NCI-H2081 treated with DMSO at 0.1 percent for 48 hours (cell line): ENCODE measurements around the gene PRPSAP1.
"Not testable (repeated sequence)": the region's sequence is repeated elsewhere in the genome, so short reads cannot be mapped to it uniquely, and the experiment has no call there.

ENCODE experiments used
- DNase-seq: peaks from one replicate; lab custom pipeline; 2025; lab: John Stamatoyannopoulos, UW

Gene PRPSAP1

GRCh38 chr17:76382803-76383545 lies 29.3 kb upstream of the PRPSAP1 start:
- DNase-seq: no peak

- DNase-seq: no peak
Observed at GRCh38 chr17:76382351-76382802, 28.7 kb upstream of the PRPSAP1 start.

- no peak for DNase-seq
Observed at GRCh38 chr17:76381633-76382350, 28.1 kb upstream of the PRPSAP1 start.

DNA sequence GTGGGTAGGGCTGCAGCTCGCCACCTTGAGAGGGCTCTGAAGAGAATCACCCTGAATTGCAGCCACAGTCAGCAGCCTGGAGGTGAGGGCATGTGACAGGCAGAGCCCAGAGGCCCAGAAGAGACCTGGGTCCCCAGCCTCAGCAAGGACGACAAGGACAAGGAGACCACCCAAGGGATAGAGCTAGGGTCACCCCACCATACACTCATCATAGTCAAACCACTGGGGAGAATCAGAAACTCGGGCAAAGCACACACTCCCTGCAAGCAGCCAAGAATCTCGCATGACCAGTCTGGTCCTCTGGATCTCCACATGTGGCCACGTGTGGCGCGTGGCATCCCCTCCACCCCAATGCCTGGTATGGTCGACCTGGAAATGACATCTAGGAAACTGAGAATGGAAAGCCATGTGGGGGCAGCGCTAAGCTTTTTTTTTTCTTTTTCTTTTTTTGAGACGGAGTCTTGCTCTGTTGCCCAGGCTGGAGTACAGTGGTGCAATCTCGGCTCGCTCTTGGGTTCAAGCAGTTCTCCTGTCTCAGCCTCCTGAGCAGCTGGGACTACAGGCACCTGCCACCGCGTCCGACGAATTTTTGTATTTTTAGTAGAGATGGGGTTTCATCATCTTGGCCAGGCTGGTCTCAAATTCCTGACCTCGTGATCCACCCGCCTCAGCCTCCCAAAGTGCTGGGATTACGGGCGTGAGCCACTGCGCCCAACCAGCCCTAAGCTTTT lies 26.1 kb upstream of the PRPSAP1 start:
- DNase-seq: no peak

- DNase-seq: no peak
Observed at GRCh38 chr17:76379275-76379641, 25.5 kb upstream of the PRPSAP1 start.

- DNase-seq: no peak
Observed at GRCh38 chr17:76378548-76379274, 25.0 kb upstream of the PRPSAP1 start.

DNA sequence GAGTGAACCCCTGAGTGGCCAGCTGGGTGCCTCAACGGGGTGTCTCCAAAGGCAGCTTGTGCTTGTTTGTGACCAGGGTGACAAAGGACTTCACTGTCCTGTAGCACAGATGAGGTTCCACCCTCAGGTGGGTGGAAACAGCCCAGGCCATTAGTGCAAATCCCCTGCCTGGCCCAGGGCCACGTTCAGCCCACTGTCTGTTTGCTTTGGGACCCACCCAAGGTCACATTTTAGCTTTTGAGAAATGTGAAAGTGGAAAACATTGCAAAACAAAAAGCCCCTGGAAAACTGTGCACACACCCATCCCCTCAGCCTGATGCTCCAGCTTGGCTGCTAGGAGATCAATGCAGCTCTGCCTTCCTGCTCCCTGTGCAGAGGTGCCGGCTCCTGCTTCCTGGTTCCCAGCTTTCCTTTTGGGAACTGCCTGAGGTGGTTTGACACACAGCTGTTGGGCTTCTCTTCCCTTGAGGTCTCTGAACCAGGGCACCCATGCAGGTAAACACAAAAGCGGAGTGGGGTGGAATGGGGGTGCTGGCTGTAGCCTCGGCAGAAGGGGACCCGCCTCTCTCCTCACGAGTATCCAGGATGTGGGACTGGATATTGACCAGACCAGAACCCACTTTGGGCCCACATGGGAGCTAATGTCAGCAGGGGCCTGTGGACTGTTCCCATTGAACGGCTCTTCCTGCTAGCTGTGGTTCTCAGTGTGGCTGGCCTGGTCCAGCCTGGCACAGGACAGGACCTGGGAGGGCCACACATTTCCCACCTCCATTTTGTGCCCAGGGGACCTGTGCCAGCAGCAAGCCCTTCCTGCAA lies 22.8 kb upstream of the PRPSAP1 start:
- no peak for DNase-seq

- DNase-seq: no peak
Observed at GRCh38 chr17:76371656-76372628, 18.2 kb upstream of the PRPSAP1 start.

DNA sequence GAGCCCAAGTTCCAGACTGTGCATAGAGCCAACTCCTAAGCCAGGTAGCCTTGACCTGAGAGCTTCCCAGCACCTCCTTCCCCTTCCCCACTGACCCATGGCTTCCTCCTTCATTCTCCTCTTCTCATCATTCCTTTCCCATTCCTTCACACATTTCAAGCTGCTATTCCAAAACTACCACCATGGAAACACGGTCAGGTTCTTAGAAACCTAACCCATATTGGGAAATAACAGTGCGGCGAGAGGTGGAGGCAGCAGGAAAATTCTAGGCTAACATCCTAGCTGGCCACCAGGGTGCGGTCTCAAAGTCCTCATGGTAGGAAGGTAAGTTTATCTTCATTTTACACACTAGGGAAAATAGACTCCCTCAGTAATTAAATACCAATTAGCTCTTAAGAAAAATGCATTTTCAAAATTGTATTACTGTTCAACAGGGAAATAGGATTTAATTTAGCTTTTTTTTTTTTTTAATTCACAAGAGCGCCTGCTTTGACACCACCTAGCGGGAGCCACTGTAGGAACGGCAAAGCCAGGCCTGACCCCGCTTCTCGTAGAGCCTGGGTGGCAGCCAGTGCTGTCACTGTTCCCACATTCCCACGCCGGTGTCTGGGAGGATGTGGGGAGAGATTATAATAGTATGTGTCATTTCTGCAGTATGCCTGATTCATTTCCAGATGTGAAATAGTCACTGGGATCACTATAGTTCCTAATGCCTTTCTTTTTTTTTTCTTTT lies 16.7 kb upstream of the PRPSAP1 start:
- DNase-seq: no peak

GRCh38 chr17:76369804-76370203 lies 16.1 kb upstream of the PRPSAP1 start:
- DNase-seq: no peak

DNA sequence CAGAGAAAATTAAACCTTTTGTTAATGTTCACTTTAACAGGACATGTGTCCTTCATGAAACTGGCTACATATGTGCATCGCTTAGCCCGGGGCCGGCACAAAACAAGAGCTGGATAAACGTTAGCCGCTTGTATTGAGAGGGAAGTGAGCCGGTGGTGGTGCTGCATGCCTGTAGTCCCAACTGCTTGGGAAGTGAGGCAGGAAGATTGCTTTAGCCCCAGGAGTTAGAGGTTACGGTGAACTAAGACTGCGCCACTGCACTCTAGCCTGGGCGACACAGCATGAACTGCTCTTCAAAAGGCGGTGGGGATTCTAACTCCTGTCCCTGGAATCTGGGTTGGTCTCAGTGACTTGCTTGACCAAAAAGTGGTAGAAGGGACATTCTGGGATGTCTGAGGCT lies 15.7 kb upstream of the PRPSAP1 start:
- no peak for DNase-seq

DNA sequence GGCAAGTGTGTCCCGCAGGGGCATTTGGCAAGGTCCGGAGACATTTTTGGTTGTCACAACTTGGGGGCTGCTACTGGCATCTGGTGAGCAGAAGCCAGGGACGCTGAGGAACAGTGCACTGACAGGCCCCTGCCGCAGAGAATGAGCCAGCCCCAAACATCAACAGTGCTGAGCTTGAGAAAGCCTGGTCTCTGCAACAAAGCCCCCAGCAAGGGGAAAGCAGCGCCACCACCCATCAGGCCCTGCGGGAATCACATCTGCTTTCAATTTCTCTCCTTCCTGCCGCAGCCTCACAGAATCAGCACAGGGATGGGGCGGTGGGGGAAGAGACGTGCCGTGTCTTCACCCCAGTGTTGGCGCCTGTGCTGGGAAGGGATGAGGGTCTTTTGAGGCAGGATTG lies 14.8 kb upstream of the PRPSAP1 start:
- DNase-seq: no peak

GRCh38 chr17:76367642-76368041 lies 13.9 kb upstream of the PRPSAP1 start:
- DNase-seq: no peak

DNA sequence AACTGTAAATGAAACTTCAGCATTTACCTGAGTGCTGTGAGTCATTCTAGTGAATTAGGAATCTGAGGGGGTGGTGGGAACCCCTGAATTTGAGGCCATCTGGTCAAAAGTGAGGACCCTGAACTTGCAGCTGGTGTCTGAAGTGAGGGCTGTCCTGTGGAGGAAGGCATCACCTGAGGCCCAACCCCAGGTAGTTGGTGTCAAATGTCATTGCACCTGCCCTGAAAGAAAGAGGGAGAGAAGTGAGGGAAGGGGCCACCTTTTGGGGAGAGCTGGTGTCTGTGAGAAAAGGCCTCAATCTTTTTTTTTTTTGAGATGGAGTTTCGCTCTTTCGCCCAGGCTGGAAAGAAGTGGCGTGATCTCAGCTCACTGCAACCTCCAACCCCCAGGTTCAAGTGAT lies 12.5 kb upstream of the PRPSAP1 start:
- no peak for DNase-seq

DNA sequence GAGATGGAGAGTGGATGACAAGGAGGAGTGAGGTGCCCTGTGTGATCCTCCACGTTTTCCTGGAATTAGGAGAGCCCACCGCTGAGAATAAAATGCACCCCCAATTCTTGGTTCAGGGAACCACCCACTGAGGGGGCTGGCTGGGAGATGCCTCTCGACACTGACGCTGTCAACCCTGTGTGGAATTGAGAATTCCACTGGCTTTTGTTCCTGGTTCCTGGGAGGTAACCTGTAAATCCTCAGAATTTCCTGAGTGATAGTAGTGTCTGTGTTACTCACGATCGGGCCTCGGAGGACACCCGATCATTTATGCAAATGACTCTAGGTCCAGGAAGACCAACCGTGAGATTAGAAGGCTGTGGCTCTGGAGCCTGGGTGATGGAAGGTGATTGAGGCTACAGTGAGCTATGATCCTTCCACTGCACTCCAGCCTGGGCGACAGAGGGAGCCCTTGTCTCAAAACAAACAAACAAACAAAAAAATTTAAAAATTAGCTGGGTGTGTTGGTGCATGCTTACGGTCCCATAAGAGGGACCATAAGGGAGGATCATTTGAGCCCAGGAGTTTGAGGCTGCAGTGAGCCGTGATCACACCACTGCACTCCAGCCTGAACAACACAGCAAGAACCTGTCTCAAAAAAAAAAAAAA lies 11.7 kb upstream of the PRPSAP1 start:
- DNase-seq: no peak

DNA sequence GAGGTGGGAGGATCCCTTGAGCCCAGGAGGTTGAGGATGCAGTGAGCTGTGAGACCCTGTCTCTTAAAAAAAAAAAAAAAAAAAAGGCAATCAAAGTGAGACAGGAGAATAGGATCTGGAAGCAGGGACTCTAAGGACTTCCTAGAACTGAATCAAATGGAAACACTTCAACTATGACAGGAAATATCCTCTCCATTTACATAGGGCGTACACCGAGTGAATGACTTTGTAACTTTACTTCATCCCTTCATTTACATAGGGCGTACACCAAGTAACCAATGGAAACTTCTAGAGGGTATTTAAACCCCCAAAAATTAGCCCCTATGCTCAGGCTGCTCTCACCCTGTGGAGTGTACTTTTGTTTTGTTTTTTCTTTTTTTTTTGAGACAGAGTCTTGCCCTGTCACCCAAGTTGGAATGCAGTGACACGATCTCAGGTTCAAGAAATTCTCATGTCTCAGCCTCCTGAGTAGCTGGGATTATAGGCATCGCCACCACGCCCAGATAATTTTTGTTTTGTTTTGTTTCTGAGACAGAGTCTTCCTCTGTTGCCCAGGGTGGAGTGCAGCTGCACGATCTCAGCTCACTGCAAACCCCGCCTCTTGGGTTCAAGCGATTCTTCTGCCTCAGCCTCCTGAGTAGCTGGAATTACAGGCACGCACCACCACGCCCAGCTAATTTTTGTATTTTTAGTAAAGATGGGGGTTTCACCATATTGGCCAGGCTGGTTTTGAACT lies 9.6 kb upstream of the PRPSAP1 start:
- DNase-seq: no peak

DNA sequence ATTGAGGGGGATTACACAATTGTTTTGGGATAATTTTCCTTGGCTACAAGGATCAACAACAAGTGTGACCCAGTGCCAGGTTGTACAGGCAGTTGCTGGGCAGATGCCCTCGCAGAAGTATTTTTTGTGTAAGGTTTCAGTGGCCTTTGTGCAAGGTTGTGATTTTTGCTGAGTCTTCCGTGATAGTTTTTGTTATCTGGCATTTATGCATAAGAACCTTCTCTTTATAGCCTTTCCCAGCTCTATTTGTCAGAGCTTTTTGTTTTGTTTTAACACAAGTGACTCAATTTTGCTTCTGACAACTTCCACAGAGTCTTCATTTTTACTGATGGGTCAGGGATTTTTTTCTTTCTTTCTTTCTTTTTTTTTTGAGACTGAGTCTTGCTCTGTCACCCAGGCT lies 6.7 kb upstream of the PRPSAP1 start:
- no peak for DNase-seq

DNA sequence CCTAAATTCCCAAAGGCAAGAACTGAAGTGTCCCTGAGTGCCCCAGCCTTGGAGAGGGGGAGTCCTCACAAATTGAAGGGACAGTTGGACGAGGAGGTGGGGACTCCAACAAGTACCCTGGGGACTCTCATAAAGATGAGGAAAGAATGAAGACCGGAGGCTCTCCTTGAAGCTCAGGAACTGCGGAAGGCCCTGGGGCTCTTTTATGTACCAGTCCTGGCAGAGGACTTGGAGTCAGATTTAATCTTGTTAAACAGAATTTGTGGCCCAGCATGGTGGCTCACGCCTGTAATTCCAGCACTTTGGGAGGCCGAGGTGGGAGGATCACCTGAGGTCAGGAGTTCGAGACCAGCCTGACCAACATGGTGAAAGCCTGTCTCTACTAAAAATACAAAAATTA lies 6.1 kb upstream of the PRPSAP1 start:
- DNase-seq: not testable (repeated sequence)
